Measurements from ENCODE around the gene PTK6.

- TF ChIP-seq BRCA1 (CRISPR knock-in tag; IDR thresholded peaks at IDR 0.05) = no peak
- no peak for TF ChIP-seq ZFP36 (IDR thresholded peaks at IDR 0.05; ENCODE audit: borderline replicate concordance, low read depth, low read length, partially characterized antibody)
- TF ChIP-seq, protein P1, sequence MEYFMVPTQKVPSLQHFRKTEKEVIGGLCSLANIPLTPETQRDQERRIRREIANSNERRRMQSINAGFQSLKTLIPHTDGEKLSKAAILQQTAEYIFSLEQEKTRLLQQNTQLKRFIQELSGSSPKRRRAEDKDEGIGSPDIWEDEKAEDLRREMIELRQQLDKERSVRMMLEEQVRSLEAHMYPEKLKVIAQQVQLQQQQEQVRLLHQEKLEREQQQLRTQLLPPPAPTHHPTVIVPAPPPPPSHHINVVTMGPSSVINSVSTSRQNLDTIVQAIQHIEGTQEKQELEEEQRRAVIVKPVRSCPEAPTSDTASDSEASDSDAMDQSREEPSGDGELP (IDR thresholded peaks at IDR 0.05; ENCODE audit: borderline replicate concordance, low read depth) = no peak
- TF ChIP-seq FOXK1 (CRISPR knock-in tag; IDR thresholded peaks at IDR 0.05; ENCODE audit: borderline replicate concordance, low read depth) = no peak
- TF ChIP-seq, protein P2, sequence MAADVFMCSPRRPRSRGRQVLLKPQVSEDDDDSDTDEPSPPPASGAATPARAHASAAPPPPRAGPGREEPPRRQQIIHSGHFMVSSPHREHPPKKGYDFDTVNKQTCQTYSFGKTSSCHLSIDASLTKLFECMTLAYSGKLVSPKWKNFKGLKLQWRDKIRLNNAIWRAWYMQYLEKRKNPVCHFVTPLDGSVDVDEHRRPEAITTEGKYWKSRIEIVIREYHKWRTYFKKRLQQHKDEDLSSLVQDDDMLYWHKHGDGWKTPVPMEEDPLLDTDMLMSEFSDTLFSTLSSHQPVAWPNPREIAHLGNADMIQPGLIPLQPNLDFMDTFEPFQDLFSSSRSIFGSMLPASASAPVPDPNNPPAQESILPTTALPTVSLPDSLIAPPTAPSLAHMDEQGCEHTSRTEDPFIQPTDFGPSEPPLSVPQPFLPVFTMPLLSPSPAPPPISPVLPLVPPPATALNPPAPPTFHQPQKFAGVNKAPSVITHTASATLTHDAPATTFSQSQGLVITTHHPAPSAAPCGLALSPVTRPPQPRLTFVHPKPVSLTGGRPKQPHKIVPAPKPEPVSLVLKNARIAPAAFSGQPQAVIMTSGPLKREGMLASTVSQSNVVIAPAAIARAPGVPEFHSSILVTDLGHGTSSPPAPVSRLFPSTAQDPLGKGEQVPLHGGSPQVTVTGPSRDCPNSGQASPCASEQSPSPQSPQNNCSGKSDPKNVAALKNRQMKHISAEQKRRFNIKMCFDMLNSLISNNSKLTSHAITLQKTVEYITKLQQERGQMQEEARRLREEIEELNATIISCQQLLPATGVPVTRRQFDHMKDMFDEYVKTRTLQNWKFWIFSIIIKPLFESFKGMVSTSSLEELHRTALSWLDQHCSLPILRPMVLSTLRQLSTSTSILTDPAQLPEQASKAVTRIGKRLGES (CRISPR knock-in tag; IDR thresholded peaks at IDR 0.05; ENCODE audit: borderline replicate concordance) = no peak
- TF ChIP-seq TMF1 (CRISPR knock-in tag; IDR thresholded peaks at IDR 0.05; ENCODE audit: low read depth) = no peak
- TF ChIP-seq, protein P3, sequence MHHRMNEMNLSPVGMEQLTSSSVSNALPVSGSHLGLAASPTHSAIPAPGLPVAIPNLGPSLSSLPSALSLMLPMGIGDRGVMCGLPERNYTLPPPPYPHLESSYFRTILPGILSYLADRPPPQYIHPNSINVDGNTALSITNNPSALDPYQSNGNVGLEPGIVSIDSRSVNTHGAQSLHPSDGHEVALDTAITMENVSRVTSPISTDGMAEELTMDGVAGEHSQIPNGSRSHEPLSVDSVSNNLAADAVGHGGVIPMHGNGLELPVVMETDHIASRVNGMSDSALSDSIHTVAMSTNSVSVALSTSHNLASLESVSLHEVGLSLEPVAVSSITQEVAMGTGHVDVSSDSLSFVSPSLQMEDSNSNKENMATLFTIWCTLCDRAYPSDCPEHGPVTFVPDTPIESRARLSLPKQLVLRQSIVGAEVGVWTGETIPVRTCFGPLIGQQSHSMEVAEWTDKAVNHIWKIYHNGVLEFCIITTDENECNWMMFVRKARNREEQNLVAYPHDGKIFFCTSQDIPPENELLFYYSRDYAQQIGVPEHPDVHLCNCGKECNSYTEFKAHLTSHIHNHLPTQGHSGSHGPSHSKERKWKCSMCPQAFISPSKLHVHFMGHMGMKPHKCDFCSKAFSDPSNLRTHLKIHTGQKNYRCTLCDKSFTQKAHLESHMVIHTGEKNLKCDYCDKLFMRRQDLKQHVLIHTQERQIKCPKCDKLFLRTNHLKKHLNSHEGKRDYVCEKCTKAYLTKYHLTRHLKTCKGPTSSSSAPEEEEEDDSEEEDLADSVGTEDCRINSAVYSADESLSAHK (CRISPR knock-in tag; IDR thresholded peaks at IDR 0.05; ENCODE audit: borderline replicate concordance) = no peak
- no peak for TF ChIP-seq NFAT5 (CRISPR knock-in tag; IDR thresholded peaks at IDR 0.05)
- TF ChIP-seq RFX1 (IDR thresholded peaks at IDR 0.05) = no peak
Observed at GRCh38 chr20:63572788-63573646, 35.8 kb upstream of the PTK6 start.

All from HepG2 (cell line).